ENCODE results near the gene HS6ST3. TPM values are rescaled to one million over a fixed set of nuclear protein-coding genes. Genes with fewer than 3 reads are reported as not detected.

The HS6ST3 gene
- total RNA-seq, 1 donor from 2014 or later, result not detected

DNA sequence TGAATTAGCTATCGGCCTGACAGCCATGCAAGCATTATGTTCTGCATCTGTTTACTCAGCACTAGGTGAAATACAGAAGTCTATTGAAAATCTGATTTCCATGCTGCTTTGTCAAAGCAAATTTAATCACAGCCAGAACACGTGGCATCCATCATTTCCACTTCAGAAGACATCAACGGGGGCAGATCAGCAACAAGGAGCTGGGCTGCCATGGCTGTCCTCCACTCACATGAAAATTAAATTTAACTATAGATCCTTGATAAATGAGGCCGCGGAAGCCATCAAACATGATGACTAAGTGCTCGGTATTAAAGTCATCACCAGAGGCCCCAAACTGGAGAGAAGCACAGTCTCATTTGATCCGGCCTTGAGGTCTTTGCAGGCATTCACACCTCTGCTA is 443.5 kb downstream of the HS6ST3 start:
- DNase-seq (ENCODE audit: low read depth in 2 of 2), result no peak

DNA sequence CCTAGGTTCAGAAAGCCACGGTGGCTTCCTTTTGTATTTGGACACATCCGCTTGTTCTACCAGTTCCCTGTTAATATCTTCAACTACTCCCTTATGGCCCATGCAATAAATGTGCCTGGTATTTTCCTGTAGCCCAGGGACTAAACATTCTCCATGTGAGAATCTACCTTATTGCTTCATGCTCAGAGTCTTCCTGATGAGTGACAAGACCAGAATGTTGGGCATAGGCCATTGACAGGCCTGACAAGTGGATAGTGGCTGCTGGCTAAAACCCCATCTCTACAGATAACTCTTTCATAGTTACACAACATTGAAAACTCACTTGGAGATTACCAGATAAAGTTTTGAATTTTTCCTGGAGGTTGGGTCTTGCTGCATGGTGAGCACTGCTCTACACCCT is 449.9 kb downstream of the HS6ST3 start:
- no peak for DNase-seq (ENCODE audit: low read depth in 2 of 2)

DNA sequence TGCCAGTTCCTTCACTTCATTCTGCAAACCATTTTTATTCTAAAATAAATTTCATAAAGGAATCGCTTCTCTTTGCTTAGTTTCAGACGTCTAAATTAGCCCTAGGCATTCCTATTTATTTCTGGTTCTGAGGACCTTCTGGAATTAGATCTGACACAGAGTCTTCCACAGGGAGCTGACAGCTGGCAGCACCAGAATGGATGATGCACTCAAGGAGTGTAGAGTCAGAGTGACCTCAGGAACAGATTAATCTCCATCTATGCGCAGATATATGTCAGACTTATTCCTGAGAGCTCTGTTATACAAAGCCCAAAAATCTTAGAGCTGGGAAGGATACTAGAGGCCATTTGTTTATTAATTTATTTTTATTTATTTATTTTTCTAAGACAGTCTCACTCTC is 450.8 kb downstream of the HS6ST3 start:
- no peak for DNase-seq (ENCODE audit: low read depth in 2 of 2)

DNA sequence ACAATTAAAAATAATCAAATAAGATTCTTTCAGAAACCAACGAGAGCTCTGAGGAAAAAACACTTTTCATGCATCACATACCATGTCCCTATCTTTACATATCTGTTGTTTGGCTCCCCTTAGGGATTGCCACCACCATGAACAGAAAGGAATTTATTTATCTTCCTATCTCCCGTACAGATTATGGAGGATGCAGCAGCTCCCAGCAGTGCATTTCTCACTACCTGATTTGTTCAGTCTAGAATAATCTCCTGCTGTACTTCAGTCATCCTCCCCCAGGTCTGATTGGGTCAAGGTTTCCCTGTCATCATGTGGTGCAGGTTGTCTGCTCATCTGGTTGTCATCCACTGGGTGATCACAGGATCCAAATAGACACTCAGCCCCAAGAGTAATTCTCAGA is 453.1 kb downstream of the HS6ST3 start:
- no peak for DNase-seq (ENCODE audit: low read depth in 2 of 2)

DNA sequence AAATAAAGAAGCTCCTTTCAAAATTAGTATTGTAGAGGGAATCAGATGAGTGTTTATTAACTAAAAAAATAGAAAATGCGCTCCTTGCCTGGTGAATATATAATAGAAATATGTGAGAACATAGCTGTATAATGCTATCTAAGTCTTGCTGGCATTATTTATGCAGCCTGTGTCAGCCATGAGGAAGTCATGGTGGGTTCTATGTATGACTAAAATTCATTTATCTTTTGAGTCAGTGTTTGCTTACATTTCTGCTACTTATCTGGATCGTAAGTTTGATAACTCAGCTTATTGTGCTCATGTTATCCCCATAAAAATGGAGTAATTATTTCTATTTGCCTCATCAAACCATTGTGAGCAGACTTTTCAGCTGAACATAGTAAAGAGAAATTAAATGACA is 455.1 kb downstream of the HS6ST3 start:
- DNase-seq (ENCODE audit: low read depth in 2 of 2), result no peak

DNA sequence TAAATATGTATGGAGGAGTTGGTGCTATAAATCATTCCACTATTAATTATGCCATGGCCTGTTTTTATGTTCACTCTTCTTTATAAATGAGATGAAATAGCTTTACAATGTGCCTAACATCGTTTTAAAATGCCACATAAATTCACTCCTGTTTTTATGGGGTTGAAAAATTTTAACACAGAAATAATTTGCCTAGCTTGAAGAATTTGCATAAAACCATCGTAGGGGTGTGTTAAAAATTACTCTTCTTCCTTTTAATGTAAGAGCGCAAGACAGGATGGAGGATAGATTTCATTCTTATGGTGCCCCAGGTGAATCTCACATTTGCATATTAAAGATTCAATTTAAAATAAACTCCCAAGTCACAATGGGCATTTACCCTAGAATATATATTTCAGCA is 456.6 kb downstream of the HS6ST3 start:
- DNase-seq (ENCODE audit: low read depth in 2 of 2), result no peak

DNA sequence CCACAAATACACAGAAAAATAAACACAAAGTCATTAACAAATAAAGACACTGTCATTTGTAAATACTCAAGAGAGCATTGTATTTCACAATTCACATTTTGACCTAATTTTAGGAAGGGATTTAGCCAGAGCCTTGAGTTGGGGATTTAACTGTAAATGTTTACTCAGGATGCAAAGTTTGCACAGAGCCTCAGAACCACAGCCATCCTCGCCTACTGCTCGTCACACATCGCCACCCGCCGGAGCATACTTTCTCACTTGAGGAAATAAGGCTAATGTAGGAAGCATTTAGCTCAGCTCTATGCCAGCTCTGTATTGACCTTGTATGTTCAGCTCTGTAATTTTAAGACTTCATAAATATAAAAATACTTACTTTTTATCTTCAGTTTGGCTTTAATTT is 461.6 kb downstream of the HS6ST3 start:
- no peak for DNase-seq (ENCODE audit: low read depth in 2 of 2)

DNA sequence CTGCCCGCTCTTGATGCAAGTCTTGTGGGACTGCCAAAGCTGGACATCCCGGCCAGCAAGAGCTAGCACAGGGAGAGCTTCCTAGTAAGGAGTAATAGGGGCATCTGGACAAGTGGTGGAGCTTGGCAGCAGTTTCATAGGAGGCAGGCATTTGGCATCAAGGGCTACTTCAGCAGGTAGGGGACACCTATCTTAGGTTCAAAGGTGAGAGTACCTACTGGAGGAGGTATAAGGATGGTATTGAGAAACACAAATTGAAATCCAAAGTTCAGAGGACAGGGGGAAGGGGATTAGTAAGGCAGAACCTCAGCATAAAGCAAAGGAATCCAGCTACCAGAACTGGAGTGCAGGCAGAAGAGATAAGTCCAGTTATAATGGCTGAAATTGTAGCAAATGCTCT is 462.7 kb downstream of the HS6ST3 start:
- no peak for DNase-seq (ENCODE audit: low read depth in 2 of 2)

DNA sequence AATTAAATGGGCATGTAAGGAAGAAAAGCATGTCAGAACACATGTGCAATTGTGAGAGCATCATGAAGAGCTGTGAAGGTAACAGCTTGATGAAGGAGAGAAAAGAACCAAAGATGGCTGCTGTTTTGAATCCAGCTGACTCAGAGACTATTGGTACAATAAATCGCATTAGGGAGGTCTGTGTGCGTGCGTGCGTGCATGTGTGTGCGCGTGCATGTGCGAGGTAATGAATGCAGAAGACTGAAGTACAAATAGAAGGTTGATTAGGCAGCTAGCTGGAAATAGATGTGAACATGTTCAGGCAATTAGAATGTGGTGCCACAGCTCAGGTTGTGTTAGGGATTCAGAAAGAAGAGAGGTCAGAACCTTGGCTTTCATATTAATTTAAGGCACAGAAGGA is 463.9 kb downstream of the HS6ST3 start:
- no peak for DNase-seq (ENCODE audit: low read depth in 2 of 2)

DNA sequence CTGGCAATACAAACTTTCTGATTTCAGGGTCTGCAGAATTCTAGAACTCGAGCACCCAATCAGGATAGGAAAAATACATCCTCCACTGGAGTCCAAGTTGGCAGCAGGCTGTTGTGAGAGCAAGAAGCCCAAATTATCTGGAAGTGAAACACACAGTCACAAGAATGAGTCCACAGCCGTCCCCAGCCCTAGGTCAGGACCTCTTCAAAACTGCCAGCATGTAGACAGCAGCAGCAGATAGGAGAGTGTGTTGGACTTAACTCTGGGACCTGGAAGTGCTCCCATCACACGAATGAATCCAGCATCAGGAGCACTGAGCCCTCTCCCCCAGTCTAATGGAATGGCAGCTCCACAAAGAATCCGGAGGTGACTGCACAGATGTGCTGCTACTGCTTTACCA is 483.7 kb downstream of the HS6ST3 start:
- DNase-seq (ENCODE audit: low read depth in 2 of 2), result no peak

DNA sequence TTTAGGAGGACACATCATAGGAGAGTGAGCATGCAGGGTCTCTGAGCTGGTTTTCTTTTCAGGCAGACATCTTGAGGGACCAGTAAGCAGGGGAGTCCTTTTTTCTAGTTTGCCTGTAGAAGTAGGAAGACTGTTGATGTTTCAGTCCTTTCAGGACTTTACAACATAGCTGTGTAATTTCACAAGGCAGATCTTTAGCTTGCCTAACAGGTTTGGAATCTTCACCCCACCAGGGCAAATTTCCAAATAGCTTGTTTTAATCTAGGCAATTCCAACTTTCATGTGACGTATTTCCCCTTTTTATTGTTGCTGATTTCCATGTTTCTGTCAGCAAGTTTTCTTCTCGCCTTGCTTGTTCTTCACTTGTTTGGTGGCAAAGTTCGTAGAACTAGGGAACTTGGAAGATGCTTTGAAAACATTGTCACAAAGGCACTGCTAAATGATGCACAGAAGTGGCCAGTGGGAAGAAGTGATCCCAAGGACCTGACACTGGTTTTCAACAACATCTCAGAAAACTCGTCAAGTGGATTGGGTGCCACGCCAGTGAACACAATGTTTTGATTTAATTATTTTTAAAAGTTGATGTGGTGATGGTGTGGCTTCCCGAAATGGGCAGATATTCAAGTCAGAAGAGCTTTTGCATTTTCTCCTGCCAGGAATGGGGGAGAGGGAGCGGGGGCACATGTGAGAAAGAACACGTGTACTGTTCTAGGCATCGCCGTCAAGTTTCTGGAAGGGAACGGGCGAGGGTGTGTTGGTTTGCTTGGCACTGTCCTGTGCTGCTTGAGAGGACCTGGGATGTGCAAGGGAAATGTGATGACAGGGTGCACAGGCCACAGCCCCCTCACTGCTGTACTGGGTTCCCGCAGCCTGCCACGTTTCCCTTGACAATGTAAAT is 485.8 kb downstream of the HS6ST3 start:
- DNase-seq (ENCODE audit: low read depth in 2 of 2), result no peak

DNA sequence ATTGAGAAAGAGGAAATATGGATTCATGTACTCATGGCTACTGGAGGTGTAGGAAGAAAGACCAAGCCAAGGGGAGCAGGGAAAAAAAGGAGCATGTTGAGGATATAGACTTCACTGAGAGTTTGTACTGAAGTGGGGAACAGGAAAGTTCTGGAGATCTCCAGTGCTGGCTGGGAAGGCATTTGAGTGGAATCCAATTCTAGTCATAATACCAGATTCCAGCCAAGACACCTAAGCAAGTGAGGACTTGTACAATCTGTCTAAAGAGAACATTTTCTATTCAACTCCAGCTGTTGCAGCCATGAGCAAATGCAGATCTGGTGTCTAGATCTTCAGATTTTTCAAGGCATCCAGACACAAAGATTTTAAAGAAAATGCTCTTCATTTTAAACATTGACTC is 491.8 kb downstream of the HS6ST3 start:
- DNase-seq (ENCODE audit: low read depth in 2 of 2), result no peak

DNA sequence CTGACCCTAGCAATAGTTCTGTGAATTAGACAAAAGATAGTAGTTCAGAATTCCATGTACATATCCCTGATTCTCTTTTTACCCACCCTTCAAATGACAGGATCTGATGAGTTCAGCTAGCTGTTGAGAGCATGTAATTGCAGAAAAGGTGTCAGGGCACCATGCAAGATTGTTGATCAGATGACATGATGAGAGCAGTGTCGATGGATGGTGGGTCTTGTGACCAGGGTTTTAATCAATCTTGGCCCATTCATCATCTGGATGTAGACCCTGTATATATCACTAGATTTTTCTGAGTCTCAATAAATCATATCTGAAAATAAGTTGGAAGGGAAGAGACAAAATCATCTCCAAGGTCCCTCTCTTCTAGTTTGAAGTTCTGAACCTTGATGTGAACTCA is 525.3 kb downstream of the HS6ST3 start:
- DNase-seq (ENCODE audit: low read depth in 2 of 2), result no peak

DNA sequence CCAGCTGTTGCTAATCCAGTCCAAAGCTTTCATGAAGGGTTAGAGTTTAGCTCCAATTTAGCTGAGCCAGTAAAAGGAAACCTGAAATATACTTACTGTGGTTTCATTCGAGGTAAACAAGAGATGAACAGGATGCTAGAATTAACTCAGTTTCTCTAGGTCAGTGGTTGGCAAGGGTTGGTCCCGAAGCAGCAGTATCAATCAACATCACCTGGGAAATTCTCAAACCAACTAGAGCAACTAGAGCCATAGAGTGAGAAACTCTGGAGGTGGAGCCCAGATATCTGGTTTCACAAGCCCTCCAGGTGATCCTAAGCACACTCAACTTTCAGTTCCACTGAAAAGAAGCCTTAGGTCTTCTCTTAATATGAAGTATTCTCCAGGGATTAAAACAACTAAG is 527.6 kb downstream of the HS6ST3 start:
- no peak for DNase-seq (ENCODE audit: low read depth in 2 of 2)

DNA sequence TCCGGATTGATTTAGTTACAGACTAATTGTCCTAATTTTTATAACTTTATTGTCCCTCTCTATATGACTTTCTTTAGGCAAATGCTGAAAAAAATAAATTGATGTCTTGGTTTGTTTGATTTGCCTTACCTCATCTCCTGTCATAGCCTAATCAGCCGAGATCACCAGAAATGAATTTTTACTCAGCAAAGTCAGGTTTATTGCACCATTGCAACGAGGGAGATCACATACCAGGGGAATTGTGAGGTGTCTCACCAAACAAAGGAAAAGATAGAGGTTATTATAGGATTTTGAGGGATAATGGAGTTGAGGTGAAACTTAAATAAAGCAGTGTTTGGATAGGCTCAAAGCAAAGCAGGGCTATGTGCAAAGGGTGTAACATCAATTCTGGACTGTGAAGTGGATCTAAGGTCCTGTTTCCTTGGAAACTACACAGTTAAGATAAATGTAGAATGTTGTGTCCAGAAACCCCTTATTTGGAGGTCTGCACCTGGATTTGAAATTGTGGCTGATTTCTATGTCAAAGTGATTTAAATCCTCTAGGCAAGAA is 531.8 kb downstream of the HS6ST3 start:
- DNase-seq (ENCODE audit: low read depth in 2 of 2), result no peak

DNA sequence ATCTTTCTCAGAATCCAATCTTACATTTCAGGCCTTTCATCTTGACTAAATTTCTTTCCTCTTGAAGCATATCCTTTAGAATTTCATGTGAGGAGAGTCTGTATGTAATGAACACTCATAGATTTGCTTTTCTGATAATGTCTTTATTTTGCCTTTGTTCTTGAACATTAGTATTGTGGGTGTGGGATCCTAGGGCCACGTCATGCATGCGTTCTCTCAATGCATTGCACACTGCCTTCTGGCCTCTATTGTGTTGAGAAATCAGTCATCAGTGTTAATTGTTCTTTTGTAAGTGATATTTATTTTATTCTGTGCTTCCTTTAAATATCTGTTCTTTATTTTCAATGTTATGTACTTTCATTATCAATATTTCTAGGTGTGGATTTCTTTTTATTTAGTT is 539.4 kb downstream of the HS6ST3 start:
- peak in 1 of 2 donors; percentile 19 for DNase-seq (ENCODE audit: low read depth in 2 of 2)

DNA sequence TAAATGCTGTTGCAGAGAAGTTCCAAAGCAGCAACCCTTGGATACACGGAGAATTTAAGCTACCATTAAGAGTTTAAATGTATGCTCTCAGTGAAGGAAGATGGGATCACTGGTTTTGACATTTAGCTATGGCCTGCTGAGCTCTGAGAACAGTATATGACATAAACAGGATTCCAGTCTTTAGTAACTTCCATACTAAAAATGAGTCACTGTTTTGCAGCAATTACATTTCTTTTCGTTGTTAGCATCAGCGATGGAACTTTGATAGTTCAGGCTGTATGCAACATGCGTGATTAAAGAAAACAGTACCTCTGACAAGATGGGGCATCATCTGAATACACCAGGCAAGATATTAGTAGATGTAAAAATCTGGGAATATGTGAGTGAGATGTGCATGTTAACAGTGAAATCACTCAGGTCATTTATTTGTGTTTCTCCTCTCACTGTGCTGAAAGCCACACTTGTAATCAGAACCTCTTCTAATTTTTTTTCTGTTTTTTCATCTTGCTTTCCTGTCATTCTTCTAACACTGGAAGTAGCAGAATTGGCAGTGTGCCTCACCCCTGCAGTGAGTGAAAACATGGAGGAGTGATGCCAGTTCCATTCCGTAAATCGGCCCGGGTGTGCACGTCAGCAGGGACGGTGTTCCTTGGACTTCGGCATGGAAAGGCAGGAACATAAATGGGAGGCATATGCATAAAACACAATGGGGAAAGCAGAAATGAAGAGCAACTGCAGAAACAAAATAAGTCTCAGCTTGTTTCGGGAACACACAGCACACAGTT is 542.8 kb downstream of the HS6ST3 start:
- no peak for DNase-seq (ENCODE audit: low read depth in 2 of 2)

DNA sequence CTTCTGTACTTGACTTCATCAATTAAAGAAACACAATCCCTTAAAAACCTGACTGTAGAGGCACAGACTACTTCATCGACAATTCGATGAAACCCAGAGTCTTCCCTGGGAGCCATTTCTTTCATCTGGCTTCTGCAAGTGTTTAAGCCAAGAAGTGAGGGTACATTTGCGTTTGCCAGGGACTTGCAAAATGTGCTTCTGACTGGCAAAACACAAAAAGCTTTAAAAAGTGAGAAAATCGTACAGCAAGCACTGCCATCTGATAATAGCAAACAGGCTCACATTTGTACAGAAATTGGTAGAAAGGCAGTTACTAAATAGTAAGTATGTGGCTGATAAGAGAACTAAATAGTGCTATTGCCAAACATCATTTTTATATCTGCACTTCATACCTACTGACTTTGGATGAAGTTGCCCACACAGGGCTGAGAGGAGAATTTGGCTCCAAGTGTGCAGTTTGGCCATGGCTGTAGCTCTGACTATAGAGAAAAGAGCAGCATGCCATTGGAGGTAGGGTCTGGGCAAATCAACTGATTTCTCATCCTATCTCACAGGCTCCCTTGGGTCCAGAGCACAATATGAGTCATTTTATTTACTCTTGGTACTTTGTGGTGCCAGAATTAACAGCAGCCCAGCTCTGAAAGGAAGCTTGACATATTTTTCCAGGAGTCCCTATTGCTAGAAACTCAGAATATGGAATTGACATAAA is 546.2 kb downstream of the HS6ST3 start:
- DNase-seq (ENCODE audit: low read depth in 2 of 2), result no peak

DNA sequence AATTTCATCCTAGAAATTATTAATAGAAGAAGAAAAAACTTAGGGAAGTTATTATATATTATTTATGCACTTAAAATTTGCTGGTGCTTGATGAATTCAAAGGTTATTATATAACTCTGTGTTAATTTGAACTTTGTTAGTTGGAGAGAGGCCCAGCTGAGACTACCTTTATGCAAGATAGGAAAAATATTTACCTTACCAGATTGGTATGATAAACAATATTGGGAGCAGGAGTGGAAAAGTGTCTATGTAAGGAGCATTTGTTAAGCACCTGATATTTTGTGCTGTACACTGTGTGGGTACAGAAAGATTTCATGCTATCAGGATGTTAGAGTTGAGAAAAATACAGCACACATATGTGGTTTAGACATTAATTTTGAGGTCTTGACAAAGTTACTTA is 547.1 kb downstream of the HS6ST3 start:
- no peak for DNase-seq (ENCODE audit: low read depth in 2 of 2)

DNA sequence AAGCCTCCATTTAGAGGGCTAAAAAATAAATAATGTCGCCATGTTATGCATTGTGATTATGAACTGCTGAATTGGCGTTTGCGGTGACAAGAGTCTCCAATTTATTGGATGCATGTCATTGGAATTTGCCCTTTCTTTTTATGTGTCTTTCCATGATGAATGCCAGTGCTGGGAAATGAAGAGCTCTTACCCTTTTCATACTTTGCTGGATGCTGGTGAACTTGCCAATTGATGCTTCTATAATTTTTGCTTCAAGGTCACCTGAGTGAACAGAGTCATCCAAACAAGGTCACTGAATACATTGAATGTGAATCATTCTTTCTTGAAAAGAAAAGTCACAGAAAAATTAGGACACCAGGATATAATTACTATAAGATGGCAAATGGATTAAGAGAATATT is 556.2 kb downstream of the HS6ST3 start:
- no peak for DNase-seq (ENCODE audit: low read depth in 2 of 2)

DNA sequence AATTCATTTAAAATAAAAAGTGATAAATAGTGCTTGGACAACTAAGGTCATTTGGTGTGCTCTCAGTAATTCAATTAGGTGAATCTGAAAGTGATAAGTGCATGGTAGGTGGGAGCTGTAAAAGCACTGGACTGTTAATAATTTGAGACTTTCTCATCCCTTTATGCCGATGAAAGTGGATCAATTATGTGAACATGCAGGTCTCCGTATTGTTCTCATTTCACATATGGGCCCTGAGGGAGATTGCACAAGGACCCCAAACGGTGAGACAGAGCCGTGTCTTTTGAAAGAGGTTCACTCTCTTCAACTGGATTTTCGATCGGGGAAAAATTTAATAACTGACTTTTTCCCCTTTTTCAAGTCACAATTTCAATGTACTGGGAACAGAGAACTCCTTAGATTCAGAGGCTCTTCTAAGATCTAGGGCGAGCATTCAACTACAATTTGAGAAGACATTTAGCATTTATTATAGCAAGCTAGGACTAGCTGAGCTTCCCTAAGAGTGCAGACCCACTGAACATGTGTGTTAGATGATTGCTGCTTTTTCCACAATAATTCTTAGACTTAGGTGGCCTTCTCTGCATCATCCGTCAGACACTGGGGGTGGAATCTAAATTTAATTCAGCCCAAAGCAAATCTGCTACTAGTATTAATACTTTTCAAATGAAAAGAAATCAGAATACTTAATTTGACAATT is 556.8 kb downstream of the HS6ST3 start:
- no peak for DNase-seq (ENCODE audit: low read depth in 2 of 2)

Data from lung microvascular endothelial cell (primary cell).